Measurements from ENCODE around the gene TXNRD1.
"Not testable (repeated sequence)": the region's sequence is repeated elsewhere in the genome, so short reads cannot be mapped to it uniquely, and the experiment has no call there.

Gene TXNRD1

DNA sequence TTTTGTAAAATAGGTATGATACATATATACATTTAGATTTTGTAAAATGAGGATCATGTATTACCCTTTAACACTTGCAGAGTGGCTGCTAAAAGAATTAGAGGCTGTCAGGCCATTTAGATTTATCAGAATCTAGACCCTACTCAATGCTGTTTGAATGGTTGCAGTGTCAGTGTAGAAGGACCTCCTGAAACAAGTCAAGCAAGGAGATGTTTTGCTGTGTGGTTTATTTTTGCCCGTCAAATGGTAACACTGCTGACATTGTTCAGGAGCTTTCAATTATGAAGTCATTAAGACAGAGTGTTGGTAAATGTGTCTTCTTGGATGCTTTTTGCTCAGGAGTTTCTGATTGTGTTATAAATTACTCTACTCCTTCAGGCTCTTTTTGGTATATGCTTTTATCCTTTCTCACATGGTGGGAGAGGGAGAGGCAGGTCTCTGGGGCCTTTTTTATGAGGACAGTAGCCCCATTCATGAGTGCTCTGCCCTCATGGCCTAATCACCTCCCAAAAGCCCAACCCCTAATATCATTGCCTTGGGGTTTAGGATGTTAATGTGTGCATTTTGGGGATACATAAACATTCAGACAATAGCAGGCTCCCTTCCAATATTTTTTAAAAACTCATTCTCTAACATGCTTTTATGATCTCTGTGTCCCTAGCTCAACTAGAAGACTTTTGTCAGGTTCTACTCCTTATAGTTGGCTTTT is 104.5 kb downstream of the TXNRD1 start:
- H3K4me1 ChIP-seq (ENCODE audit: control insufficient read depth, insufficient read depth, low read length): no peaks in the 10 kb centered on the region
- peaks cover 12% of the 10 kb centered on the region for H3K36me3 ChIP-seq (ENCODE audit: control insufficient read depth, insufficient read depth, low read length)
- no peak overlapping the region for H3K27ac ChIP-seq (ENCODE audit: low read depth, low read length)
- no peaks in the 10 kb centered on the region for H3K27me3 ChIP-seq (ENCODE audit: control insufficient read depth, insufficient read depth, low read length)
- no peak overlapping the region for H3K4me3 ChIP-seq (ENCODE audit: low read length)
- no peak overlapping the region for H3K9ac ChIP-seq (ENCODE audit: low read length)

DNA sequence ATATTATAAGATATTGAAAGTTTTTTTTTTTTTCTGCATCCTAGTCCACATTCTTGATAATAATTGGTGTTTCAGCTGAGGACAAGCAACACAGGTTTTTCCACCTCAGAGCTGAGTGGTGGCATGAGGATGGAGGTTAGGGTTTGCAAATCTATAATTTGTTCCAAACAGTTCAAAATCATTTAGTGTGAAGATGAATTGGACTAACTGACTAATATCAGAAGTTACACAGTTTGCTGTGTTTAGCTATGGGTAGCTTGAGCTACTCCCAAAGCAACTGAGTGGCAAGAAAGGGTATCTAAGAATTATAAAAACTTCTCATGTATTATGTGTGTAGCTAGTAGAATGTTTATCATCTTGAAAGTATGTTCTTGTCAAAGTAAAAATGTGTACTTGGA is 105.0 kb downstream of the TXNRD1 start:
- Histone ChIP-seq H3K27me3 (ENCODE audit: control insufficient read depth, insufficient read depth, low read length) (no peaks in the 10 kb centered on the region), H3K4me1 (ENCODE audit: control insufficient read depth, insufficient read depth, low read length) (no peaks in the 10 kb centered on the region), H3K9ac (ENCODE audit: low read length) (no peak overlapping the region), H3K36me3 (ENCODE audit: control insufficient read depth, insufficient read depth, low read length) (peaks cover 12% of the 10 kb centered on the region), H3K4me3 (ENCODE audit: low read length) (no peak overlapping the region), H3K27ac (ENCODE audit: low read depth, low read length) (no peak overlapping the region)

- no peak overlapping the region for H3K4me3 ChIP-seq (ENCODE audit: low read length)
- H3K9ac ChIP-seq (ENCODE audit: low read length): no peak overlapping the region
- no peaks in the 10 kb centered on the region for H3K27me3 ChIP-seq (ENCODE audit: control insufficient read depth, insufficient read depth, low read length)
- peaks cover 13% of the 10 kb centered on the region for H3K36me3 ChIP-seq (ENCODE audit: control insufficient read depth, insufficient read depth, low read length)
- no peaks in the 10 kb centered on the region for H3K4me1 ChIP-seq (ENCODE audit: control insufficient read depth, insufficient read depth, low read length)
- H3K27ac ChIP-seq (ENCODE audit: low read depth, low read length): no peak overlapping the region
These were observed 106.4 kb downstream of the TXNRD1 start for GRCh38 chr12:104321949-104322348.

DNA sequence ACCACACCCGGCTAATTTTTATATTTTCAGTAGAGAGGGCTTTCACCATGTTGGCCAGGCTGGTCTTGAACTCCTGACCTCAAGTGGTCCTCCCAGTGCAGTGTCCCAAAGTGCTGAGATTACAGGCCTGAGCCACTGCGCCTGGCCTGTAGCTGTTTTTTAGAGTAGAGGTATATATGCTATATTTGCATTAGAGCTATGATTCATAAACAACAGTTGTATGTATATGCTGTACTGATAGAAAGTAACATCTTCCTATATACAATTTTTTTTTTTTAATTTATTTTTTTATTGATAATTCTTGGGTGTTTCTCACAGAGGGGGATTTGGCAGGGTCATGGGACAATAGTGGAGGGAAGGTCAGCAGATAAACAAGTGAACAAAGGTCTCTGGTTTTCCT is 107.0 kb downstream of the TXNRD1 start:
- not testable (repeated sequence) for H3K27me3 ChIP-seq (ENCODE audit: control insufficient read depth, insufficient read depth, low read length); H3K4me1 ChIP-seq (ENCODE audit: control insufficient read depth, insufficient read depth, low read length); H3K9ac ChIP-seq (ENCODE audit: low read length); H3K27ac ChIP-seq (ENCODE audit: low read depth, low read length); H3K4me3 ChIP-seq (ENCODE audit: low read length)
- H3K36me3 ChIP-seq (ENCODE audit: control insufficient read depth, insufficient read depth, low read length): peaks cover 15% of the 10 kb centered on the region

- Histone ChIP-seq H3K4me3 (ENCODE audit: low read length) (no peak overlapping the region), H3K27me3 (ENCODE audit: control insufficient read depth, insufficient read depth, low read length) (no peaks in the 10 kb centered on the region), H3K36me3 (ENCODE audit: control insufficient read depth, insufficient read depth, low read length) (peaks cover 20% of the 10 kb centered on the region), H3K4me1 (ENCODE audit: control insufficient read depth, insufficient read depth, low read length) (no peaks in the 10 kb centered on the region), H3K27ac (ENCODE audit: low read depth, low read length) (no peak overlapping the region), H3K9ac (ENCODE audit: low read length) (no peak overlapping the region)
These were observed 108.3 kb downstream of the TXNRD1 start for GRCh38 chr12:104323899-104324298.

DNA sequence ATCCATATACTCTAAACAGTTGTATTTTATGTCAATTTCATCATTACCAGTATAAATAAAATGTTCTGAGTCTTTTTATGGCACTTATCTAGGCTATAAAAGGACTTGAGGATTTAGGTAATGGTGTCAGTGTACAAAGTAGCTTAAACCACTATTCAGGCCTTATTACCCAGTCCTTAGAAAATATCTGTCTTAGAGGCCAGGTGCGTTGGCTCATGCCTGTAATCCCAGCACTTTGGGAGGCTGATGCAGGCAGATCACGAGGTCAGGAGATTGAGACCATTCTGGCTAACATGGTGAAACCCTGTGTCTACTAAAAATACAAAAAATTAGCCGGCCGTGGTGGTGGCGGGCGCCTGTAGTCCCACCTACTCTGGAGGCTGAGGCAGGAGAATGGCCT is 112.7 kb downstream of the TXNRD1 start:
- H3K36me3 ChIP-seq (ENCODE audit: control insufficient read depth, insufficient read depth, low read length): peaks cover 13% of the 10 kb centered on the region
- not testable (repeated sequence) for H3K4me1 ChIP-seq (ENCODE audit: control insufficient read depth, insufficient read depth, low read length); H3K9ac ChIP-seq (ENCODE audit: low read length); H3K27me3 ChIP-seq (ENCODE audit: control insufficient read depth, insufficient read depth, low read length); H3K27ac ChIP-seq (ENCODE audit: low read depth, low read length); H3K4me3 ChIP-seq (ENCODE audit: low read length)

GRCh38 chr12:104328790-104329189 is 113.2 kb downstream of the TXNRD1 start:
- Histone ChIP-seq H3K36me3 (ENCODE audit: control insufficient read depth, insufficient read depth, low read length) (peaks cover 13% of the 10 kb centered on the region), H3K27ac (ENCODE audit: low read depth, low read length) (no peak overlapping the region), H3K4me1 (ENCODE audit: control insufficient read depth, insufficient read depth, low read length) (no peaks in the 10 kb centered on the region), H3K4me3 (ENCODE audit: low read length) (no peak overlapping the region), H3K9ac (ENCODE audit: low read length) (no peak overlapping the region), H3K27me3 (ENCODE audit: control insufficient read depth, insufficient read depth, low read length) (no peaks in the 10 kb centered on the region)

DNA sequence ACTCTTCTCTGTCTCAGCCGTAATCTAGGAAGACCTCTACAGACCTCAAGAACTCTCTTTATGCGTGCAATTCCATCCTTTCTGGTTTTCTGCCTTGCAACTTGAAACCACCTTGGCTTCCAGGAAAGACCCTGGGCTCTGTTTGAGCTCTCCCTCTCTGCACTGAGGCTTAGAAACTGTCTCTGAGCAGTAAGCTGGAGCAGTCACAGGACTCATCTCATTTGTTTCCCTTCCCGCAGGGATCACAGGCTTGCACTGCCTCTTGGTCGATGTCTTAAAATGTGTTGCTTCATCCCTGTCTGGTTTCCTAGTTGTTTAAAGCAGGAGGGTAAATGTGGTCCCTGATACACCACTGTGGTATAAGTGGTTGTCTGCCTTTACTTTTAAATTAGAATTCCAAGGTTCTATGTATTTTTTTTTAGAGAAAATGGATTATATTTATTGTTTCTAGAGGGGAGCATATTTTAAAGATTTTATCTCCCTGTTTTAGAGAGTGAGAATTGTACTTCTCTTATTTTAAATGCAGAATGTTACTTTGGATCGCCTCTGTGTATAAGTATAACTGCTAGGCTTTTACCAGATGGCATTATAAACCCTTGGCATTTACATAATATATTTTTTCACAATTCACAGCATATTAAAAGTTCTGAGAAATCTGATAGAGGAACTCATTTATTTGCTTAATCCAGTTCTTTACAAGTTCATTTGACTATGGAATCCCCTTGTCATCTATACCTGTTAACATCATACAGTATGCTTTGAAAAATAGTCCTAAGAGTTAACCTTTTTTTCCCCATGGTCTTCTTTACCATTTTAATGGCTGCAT is 114.3 kb downstream of the TXNRD1 start:
- H3K36me3 ChIP-seq (ENCODE audit: control insufficient read depth, insufficient read depth, low read length): peaks cover 10% of the 10 kb centered on the region
- H3K9ac ChIP-seq (ENCODE audit: low read length): no peak overlapping the region

DNA sequence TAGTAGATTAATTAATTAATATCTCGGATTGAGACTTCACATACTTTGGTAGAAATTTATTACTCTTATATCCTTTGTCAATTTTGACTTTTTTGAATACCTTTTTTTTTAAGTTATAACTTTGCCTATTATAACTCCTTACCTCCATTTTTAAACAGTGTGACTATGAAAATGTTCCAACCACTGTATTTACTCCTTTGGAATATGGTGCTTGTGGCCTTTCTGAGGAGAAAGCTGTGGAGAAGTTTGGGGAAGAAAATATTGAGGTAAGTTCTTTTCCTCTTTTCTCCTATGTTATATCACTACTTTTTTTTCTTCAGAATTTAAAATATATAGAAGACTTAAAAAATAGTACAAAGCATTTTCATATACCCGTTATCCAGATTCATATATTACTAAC is 115.8 kb downstream of the TXNRD1 start:
- Histone ChIP-seq H3K27me3 (ENCODE audit: control insufficient read depth, insufficient read depth, low read length) (no peaks in the 10 kb centered on the region), H3K36me3 (ENCODE audit: control insufficient read depth, insufficient read depth, low read length) (peaks cover 7% of the 10 kb centered on the region)

More for the DNA sequence above, 114.3 kb downstream of the TXNRD1 start:
- no peaks in the 10 kb centered on the region for H3K4me1 ChIP-seq (ENCODE audit: control insufficient read depth, insufficient read depth, low read length)
- no peaks in the 10 kb centered on the region for H3K27me3 ChIP-seq (ENCODE audit: control insufficient read depth, insufficient read depth, low read length)
- H3K4me3 ChIP-seq (ENCODE audit: low read length): no peak overlapping the region
- H3K27ac ChIP-seq (ENCODE audit: low read depth, low read length): no peak overlapping the region

DNA sequence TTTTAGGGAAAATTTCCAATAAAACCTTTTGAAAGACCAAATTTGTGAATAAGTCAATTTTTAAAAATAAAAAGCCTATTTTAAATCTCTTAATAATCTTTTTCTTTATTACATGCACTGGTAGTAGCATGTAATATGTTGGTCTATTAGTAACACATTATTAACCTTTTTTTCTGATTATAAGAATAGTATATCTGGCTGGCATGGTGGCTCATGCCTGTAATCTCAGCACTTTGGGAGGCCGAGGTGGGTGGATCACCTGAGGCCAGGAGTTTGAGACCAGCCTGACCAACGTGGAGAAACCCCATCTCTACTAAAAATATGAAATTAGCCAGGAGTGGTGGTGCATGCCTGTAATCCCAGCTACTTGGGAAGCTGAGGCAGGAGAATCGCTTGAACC is 116.7 kb downstream of the TXNRD1 start:
- not testable (repeated sequence) for H3K4me3 ChIP-seq (ENCODE audit: low read length); H3K4me1 ChIP-seq (ENCODE audit: control insufficient read depth, insufficient read depth, low read length); H3K27me3 ChIP-seq (ENCODE audit: control insufficient read depth, insufficient read depth, low read length); H3K9ac ChIP-seq (ENCODE audit: low read length); H3K36me3 ChIP-seq (ENCODE audit: control insufficient read depth, insufficient read depth, low read length); H3K27ac ChIP-seq (ENCODE audit: low read depth, low read length)

More for the DNA sequence above, 115.8 kb downstream of the TXNRD1 start:
- Histone ChIP-seq H3K27ac (ENCODE audit: low read depth, low read length) (no peak overlapping the region), H3K4me3 (ENCODE audit: low read length) (no peak overlapping the region), H3K9ac (ENCODE audit: low read length) (no peak overlapping the region), H3K4me1 (ENCODE audit: control insufficient read depth, insufficient read depth, low read length) (no peaks in the 10 kb centered on the region)

- H3K4me3 ChIP-seq (ENCODE audit: low read length): no peak overlapping the region
These were observed 118.2 kb downstream of the TXNRD1 start for GRCh38 chr12:104333692-104334255.

GRCh38 chr12:104334581-104334980 is 119.0 kb downstream of the TXNRD1 start:
- Histone ChIP-seq H3K4me1 (ENCODE audit: control insufficient read depth, insufficient read depth, low read length) (no peaks in the 10 kb centered on the region), H3K4me3 (ENCODE audit: low read length) (no peak overlapping the region), H3K36me3 (ENCODE audit: control insufficient read depth, insufficient read depth, low read length) (peaks cover 5% of the 10 kb centered on the region), H3K27ac (ENCODE audit: low read depth, low read length) (no peak overlapping the region), H3K9ac (ENCODE audit: low read length) (no peak overlapping the region), H3K27me3 (ENCODE audit: control insufficient read depth, insufficient read depth, low read length) (no peaks in the 10 kb centered on the region)

More at GRCh38 chr12:104333692-104334255, 118.2 kb downstream of the TXNRD1 start:
- Histone ChIP-seq H3K27ac (ENCODE audit: low read depth, low read length) (no peak overlapping the region), H3K9ac (ENCODE audit: low read length) (no peak overlapping the region), H3K36me3 (ENCODE audit: control insufficient read depth, insufficient read depth, low read length) (no peaks in the 10 kb centered on the region), H3K4me1 (ENCODE audit: control insufficient read depth, insufficient read depth, low read length) (no peaks in the 10 kb centered on the region), H3K27me3 (ENCODE audit: control insufficient read depth, insufficient read depth, low read length) (no peaks in the 10 kb centered on the region)
